ENCODE data around the gene COG7.

GRCh38 chr16:23368469-23368868 is 84.5 kb downstream of the COG7 start:
- TF ChIP-seq POLR2AphosphoS5 (IDR thresholded peaks at IDR 0.05) = no peak
- no peak for TF ChIP-seq CTCF (IDR thresholded peaks at IDR 0.05)
- no peak for TF ChIP-seq POLR2A (IDR thresholded peaks at IDR 0.05)
